ENCODE measurements around the gene ADARB2.

The ADARB2 gene

DNA sequence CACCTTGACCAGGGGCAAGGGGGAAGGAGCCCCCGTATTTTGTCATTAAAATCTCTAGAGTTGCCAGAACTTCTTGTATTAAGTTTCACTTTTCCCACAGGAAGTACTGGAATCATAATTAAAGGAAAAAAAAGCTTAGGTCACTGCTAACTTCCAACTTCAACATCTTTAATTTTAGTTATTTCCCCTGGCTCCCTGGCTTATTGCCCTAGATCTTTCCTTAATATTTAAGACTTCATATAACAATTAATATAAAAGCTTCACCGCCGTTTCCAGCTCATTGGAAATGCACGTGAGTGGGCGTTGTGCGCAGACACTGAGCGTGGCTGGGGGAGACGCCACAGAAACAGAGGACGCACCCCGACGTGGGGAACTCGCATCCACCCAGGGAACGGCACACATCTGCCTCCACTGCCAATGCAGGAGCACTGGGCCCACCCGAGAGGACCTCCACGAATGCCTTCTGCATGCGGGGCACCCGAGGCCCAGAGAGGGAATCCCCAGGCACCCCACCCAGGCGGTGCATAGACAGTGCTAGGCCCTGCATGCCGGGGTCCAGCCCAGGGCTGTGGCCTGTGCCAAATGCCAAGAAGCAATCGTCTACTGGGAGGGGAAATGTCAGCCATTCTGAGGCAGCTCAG lies 72.2 kb downstream of the ADARB2 start:
- in situ Hi-C loops (cut with MboI; ENCODE audit: low sequenced_read_pairs, unreplicated experiment), result no loop called here
- TF ChIP-seq, protein P1, sequence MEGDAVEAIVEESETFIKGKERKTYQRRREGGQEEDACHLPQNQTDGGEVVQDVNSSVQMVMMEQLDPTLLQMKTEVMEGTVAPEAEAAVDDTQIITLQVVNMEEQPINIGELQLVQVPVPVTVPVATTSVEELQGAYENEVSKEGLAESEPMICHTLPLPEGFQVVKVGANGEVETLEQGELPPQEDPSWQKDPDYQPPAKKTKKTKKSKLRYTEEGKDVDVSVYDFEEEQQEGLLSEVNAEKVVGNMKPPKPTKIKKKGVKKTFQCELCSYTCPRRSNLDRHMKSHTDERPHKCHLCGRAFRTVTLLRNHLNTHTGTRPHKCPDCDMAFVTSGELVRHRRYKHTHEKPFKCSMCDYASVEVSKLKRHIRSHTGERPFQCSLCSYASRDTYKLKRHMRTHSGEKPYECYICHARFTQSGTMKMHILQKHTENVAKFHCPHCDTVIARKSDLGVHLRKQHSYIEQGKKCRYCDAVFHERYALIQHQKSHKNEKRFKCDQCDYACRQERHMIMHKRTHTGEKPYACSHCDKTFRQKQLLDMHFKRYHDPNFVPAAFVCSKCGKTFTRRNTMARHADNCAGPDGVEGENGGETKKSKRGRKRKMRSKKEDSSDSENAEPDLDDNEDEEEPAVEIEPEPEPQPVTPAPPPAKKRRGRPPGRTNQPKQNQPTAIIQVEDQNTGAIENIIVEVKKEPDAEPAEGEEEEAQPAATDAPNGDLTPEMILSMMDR (IDR thresholded peaks at IDR 0.05; ENCODE audit: borderline replicate concordance, control extremely low read depth, extremely low read depth, insufficient read depth, missing control alignments), result no peak
- DNase-seq (ENCODE audit: low spot score), result no peak

DNA sequence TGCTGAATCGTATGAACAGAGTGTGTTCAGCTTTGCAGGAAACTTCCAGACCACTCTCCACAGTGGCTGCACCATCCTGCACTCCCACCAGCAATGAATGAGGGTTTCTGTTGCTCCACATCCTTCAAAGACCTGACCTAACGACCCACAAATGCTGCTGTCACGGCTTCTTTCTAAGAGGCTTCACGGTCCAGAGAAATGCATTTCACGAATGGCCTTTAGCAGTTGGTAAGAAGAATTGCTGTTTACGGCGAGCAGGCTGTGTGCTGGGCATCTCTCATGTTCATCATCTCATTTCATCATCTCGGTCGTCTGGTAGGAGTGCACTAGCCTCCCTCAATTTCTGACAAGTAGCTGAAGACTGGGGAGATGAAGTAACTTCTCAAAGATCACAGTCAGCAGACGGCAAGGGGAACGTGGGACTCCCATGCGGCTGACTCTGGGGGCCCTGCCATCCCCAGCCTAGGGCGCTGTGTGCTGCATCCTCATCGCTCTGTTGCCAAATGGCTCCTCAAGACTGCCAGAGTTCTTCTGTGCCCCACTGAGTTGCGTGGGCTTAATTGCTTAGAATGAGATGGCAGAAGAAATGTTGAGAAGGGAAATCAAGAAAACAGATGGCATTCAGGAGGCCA lies 72.9 kb downstream of the ADARB2 start:
- TF ChIP-seq, protein P1 (IDR thresholded peaks at IDR 0.05; ENCODE audit: borderline replicate concordance, control extremely low read depth, extremely low read depth, insufficient read depth, missing control alignments), result no peak
- in situ Hi-C loops (cut with MboI; ENCODE audit: low sequenced_read_pairs, unreplicated experiment), result no loop called here
- no peak for DNase-seq (ENCODE audit: low spot score)

DNA sequence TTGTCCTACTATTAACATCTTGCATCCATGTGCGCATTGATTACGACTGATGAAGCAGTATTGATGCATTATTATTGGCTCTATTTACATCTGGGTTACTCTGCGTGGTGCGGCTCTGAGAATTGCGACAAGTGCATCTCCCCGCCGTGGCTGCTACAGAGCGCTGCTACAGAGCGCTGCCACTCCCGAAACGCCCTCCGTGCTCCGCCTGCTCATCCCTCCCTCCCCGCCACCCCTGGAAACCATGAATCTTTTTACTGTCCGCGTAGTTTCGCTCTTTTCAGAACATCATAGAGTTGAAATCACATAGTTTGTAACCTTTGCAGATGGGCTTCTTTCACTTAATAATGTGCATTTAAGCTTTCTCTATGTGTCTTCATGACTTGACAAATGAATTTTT lies 74.1 kb downstream of the ADARB2 start:
- TF ChIP-seq, protein P1 (IDR thresholded peaks at IDR 0.05; ENCODE audit: borderline replicate concordance, control extremely low read depth, extremely low read depth, insufficient read depth, missing control alignments), result no peak
- in situ Hi-C loops (cut with MboI; ENCODE audit: low sequenced_read_pairs, unreplicated experiment), result no loop called here
- no peak for DNase-seq (ENCODE audit: low spot score)

DNA sequence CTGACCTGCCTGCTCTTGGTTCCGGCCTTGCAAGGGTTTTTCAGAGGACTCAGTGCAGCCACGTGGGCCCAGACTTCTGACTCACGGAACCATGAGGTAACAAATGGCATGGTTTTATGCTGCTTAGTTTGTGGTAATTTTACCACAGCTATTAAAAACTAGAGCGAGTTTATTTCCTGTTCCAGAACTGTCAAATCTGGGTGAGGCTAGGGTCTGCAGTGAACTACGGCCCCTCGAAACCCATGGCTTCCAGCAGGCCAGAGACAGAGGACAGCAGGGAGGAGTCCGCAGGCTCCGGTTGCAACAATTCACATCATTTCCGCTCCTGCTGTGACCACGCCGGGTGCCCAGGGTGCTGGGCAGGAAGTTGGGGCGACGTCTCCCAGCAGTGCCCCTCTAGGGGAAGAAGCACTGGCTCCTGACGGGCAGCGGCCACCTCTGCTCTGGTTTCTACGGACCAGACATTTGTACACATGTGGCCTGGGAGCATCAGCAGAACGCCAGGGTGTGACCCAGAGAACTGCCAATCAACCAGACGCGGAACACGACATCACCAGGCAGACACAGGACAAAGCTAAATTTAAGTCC lies 74.8 kb downstream of the ADARB2 start:
- TF ChIP-seq, protein P1 (IDR thresholded peaks at IDR 0.05; ENCODE audit: borderline replicate concordance, control extremely low read depth, extremely low read depth, insufficient read depth, missing control alignments), result no peak
- in situ Hi-C loops (cut with MboI; ENCODE audit: low sequenced_read_pairs, unreplicated experiment), result no loop called here
- DNase-seq (ENCODE audit: low spot score), result peak; percentile 53

DNA sequence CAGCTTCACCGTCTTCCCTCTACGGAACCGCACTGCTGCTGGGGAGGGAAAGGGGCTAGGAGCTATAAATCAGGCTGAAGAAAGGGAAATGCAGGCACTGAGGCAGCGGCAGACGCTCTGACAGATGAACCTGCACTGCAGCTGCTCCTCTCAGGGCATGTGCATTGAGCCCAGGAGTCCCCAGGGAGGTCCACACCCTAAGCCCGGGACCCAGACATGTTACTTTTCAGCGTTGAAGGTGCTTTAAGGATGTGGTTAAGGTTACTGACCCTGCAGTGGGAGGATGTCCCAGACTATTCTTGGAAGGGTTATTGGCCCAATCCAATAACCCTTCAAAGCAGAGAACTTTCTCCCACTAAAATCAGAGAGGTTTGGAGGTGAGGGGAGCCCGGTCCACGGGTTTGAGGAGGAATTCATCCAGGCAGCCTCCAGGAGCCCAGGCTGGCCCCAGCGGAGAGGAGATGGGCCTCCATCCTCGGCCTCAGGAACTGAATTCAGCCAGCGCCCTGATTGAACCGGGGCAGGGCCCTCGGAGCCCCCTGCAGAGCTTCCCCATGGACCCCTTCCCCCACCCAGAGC lies 75.4 kb downstream of the ADARB2 start:
- in situ Hi-C loops (cut with MboI; ENCODE audit: low sequenced_read_pairs, unreplicated experiment), result no loop called here
- DNase-seq (ENCODE audit: low spot score), result peak; percentile 69
- TF ChIP-seq, protein P1 (IDR thresholded peaks at IDR 0.05; ENCODE audit: borderline replicate concordance, control extremely low read depth, extremely low read depth, insufficient read depth, missing control alignments), result no peak

DNA sequence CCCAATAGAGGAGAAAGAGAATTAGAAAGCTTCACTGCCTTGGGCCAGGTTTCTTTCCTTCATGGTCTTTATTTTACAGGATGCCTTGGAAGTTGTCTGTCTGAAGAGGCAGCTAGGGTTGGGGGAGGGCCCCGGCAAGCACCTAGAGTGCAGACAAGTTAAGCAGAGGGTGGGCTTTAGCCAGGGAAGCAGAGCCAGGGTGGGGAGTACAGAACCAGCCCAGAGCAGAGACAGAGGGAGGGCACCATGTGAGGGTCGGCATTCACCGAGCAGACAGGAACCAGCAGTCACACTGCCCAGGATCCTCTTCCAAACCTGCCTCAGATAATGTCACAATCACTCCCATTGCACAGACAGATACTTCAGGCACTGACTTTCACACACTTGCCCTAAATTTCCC lies 75.9 kb downstream of the ADARB2 start:
- DNase-seq (ENCODE audit: low spot score), result no peak
- in situ Hi-C loops (cut with MboI; ENCODE audit: low sequenced_read_pairs, unreplicated experiment), result no loop called here
- TF ChIP-seq, protein P1 (IDR thresholded peaks at IDR 0.05; ENCODE audit: borderline replicate concordance, control extremely low read depth, extremely low read depth, insufficient read depth, missing control alignments), result no peak

Data from GM13976 (cell line).